ENCODE measurements around the gene NRTN.

- TF ChIP-seq POLR2AphosphoS5 (IDR thresholded peaks at IDR 0.05; ENCODE audit: low read depth, low read length) = no peak
- no peak for TF ChIP-seq TAF1 (IDR thresholded peaks at IDR 0.05; ENCODE audit: borderline replicate concordance, insufficient read depth, low read length)
Measured at GRCh38 chr19:5814123-5814851, 9.4 kb downstream of the NRTN start.

Measured in PFSK-1 (cell line).